Non-pigmented ciliary epithelial cell (primary cell): ENCODE results near the gene UCN.
"Not testable (repeated sequence)": the region's sequence is repeated elsewhere in the genome, so short reads cannot be mapped to it uniquely, and the experiment has no call there.

Experiments used
- DNase-seq: peaks from one replicate; pipeline ENCODE4 v3.0.0-alpha.2; 2010; ENCODE audit warnings: low read depth

Gene UCN

DNA sequence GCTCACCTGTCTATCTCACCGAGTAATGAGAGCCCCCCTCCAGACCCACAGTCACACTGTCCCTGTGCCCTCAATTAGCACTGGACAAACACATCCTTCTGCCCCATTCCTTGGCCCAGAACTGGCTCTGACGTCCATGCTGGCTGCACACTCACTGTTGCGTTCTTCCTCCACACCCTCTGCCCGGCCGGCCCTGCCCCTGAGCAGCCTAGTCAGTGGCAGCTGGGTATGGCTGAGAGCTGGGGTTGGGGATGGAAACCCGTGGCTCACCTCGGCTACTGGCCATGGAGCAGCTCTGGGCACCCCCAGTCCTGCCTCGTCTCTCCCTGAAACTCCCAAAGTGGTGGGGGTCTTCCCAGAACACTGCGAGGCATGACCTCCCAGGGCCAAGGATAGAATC is 6.5 kb upstream of the UCN start:
- no peak for DNase-seq

DNA sequence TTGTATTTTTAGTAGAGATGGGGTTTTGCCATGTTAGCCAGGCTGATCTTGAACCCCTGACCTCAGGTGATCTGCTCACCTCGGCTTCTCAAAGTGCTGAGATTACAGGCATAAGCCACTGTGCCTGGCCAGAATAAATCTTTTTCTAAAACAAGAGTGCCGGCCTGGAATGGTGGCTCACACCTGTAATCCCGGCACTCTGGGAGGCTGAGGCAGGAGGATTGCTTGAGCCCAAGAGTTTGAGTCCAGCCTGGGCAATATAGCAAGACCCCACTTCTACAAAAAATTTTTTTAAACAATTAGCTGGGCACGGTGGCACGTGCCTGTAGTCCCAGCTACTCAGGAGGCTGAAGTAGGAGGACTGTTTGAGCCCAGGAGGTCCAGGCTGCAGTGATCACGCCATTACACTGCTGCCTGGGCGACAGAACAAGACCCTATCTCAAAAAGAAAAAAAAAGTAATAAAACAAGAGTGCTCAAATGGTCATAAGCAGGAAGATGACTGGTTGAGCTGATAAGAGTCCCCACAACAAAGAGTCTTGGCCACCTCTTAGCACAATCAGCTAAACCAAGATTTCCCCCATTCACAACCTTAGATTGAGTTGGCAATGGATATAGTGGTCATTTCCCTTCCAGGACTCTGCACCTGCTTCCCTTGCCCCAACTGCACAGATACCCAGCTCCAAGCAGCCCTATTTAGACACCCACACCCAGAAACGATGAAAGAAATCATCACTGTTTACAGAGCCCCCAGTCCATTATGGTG is 5.8 kb upstream of the UCN start:
- no peak for DNase-seq

DNA sequence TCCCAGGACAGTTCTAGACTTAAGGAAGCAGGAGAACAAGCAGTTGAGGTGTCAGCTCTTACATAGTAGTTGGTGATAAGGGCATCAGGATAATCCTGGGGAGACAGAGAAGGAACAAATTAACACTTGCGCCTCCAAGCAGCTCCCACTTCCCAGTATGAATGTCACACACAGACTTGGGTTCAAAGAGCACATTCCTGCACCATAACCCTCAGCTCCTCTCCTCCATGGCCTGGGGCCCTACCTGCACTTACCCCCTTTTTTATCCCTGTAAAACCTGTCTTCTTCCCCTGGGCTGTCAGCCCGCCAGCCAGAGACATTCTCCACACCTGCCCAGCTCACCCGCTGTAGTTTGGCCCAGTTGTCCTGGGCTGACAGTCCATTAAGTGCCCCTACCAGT is 3.9 kb upstream of the UCN start:
- no peak for DNase-seq

DNA sequence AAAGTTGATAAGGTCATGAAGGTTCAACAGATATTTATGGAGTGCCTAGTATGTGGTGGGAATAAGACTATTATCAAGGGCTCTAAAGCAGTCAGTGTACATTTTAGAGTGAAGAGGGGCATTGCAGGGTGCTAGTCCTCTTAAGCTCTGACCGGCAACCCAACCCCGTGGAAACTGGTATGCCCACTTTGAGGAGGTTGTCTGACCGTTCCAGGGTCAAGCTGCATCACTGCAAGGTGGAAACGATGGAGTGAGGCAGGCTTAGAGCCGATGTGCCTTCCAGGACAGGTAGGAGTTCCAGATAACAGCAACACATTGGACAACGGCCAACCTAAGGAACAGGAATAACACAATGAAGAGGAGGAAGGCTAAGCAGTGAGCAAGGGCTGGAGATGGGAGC is 1.4 kb upstream of the UCN start:
- DNase-seq: no peak

DNA sequence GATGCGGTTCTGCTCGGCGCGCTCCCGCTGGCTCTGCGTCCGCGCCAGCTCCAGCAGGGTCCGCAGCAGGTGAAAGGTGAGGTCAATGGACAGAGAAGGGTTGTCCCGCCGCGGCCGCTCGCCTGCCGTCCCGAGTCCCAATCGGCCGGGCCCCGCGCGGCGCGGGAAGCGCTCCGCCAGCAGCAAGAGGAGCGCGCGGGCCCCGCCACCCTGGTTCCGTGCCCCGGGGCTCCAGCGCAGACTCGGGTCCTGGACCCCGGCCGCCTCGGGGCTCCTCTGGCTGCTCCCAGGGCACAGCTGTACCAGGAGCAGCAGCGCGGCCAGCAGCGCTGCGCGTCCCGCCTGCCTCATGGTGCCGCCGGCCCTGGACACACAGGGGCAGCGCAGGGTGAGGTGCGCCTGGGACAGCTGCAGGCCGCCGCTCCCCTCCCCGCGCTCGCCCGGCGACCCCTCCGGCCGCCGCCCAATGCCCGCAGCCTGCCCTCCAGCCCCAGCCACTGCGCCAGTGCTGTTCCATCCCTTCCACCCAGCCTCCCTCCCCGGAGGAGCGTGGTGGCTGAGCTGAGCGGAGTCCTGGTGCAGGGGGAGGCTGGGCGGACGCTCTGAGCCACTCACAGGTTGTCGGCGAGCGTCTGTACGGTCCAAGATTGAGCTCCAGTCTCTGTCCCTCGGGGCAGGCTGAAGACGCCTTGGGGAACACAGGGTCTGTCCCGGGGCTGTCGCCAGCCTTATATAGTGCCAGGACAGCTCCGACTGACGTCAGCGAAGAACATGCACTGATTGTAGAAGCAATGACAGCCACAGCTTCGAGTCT is 493 bp downstream of the UCN start:
- DNase-seq: no peak

DNA sequence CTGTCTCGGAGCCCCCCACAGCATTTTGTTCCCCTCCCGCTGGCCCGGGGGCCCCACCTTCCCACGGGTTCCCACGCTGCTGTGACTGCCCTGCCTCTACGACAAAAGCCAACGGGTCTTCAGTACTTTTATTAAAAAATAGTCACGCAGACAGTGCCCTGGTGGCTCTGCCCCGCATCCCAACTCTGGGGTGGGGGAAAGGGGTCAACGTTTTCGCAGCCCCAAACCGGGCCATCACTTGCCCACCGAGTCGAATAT is 1.0 kb downstream of the UCN start:
- DNase-seq: no peak

DNA sequence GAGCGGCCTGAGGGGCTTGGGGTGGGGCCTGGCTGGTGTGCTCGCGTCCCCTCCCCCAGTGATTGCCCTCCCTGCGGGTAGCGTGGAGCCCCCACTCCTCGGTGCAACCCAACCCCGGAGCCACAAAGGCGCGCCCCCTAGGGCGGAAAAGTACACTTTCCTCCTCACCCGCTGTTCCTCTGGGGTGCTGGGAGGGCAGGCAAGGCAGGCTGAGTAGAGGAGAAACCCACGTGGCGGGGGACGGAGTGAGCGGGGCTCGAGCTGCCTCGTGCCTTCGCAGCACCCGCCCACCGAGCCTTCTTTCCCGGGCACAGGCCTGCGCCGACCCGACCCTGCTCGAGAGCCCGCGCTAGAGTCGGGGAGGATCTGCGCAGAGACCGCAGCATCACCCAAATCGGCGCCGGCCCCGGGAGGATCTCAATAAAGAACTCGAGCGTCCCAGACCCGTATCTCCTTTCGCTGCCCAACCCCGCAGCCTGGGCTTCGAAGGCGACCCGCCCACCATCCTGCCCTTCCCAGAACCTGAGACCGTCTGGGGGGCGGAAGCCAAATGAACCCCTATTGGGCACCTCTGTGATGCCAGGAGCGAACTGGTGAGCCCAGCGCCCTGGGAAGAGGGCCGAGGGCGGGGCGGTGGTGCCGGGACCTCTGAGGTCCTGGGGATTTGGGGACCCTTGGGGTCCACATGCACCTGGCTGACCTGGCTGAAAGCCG is 1.5 kb downstream of the UCN start:
- DNase-seq: no peak

DNA sequence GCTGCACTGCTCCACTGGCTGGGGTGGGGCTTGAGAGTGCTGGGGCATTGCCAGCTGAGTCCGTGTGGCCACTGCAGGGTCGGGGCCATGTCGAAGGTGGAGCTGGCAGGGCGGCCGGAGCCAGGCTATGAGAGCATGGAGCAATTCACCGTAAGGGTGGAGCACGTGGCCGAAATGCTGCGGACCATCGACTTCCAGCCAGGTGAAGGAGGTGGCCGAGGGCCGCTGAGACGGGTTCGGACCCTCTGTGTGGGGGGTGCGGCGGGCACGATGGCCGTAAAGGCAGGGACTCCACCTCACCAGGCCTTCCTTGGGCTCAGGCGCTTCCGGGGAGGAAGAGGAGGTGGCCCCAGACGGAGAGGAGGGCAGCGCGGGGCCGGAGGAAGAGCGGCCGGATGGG is 2.1 kb downstream of the UCN start:
- DNase-seq: no peak

DNA sequence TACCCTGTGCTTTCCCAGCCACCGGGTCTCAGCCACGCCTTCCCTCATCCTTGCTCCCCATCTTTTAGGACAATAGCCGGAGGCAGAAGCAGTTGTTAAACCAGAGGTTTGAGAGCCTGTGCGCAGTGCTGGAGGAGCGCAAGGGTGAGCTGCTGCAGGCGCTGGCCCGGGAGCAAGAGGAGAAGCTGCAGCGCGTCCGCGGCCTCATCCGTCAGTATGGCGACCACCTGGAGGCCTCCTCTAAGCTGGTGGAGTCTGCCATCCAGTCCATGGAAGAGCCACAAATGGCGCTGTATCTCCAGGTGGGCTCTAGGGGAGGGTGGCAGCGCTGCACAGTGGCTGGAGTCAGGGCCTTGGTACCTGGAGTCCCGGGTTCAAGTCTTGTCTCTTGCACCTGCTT is 2.7 kb downstream of the UCN start:
- no peak for DNase-seq

DNA sequence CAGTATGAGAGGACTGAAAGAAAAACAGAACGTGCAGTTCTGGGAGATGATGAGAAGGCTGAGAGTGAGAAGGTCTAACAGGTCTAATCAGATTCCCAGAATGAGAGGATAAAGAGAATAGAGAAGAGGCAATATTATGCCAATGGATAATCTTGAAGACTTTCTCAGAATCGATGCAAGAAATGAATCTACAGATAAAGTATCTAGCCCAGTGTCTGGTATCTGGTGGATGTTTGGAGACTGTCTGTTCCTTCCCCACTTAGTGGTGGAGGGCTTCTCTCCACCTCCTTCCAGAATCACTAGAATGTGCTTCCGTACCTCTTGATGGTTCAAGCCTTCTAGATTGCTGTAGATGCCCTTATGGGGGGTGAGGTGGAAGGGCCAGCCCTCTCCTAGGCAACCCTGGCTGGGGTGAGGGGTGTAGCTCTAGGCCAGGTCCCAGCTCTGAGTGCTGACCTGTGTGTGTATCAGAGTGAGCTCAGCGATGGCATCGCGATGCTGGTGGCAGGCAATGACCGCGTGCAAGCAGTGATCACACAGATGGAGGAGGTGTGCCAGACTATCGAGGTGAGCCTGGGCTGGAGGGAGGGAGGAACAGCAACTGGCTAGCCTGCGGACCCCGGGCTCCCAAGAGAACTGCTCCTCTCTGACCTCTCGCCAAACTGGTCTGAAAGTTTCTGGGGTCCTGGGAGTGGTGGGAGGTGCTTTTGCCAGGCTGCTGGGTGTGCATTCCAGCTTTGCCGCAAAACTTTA is 3.6 kb downstream of the UCN start:
- DNase-seq: no peak

DNA sequence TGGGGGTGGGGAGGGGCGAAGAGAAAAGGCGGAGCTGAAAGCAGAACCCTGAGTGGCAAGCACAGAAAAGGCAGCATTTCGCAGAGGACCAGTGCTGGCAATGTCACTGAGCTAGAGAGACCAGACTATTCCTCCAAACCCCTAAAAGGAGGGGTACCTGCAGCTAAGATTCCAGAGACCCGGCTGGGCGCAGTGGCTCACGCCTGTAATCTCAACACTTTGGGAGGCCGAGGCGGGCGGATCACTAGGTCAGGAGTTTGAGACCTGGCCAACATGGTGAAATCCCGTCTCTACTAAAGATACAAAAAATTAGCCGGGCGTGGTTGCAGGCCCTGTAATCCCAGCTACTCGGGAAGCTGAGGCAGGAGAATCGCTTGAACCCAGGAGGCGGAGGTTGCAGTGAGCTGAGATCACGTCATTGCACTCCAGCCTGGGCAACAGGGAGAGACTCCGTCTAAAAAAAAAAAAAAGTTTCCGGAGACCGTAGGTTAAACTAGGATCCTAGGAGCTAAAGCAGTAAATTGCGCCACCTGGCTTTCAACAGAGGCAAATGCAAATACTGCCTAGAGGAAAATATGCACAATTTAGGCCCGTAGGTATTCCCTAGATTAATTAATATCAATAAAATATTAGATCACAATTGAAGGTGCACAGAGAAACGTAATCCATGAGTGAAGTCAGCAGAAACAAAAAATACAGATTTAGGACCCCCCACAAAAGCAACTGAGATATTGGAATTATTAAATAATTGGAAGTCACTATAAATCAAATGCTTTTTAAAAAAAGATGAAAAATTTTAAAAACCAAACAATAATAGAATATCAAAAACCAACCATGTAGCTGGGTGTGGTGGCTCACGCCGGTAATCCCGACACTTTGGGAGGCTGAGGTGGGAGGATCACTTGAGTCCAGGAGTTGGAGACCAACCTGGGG is 4.9 kb downstream of the UCN start:
- no peak for DNase-seq

DNA sequence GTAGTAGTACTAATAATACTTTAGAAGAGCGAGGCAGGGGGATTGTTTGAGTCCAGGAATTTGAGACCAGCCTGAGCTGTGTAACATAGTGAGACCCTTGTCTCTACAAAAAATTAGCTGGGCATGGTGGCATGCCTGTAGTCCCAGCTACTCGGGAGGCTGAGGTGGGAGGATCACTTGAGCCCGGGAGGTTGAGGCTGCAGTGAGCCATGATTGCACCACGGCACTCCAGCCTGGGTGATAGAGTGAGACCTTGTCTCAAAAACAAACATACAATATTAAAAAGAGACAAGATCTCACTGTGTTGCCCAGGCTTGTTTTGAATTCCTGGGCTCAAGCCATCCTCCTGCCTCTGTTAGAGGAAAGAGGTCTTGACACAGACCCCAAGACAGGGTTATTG is 7.6 kb downstream of the UCN start:
- DNase-seq: not testable (repeated sequence)

DNA sequence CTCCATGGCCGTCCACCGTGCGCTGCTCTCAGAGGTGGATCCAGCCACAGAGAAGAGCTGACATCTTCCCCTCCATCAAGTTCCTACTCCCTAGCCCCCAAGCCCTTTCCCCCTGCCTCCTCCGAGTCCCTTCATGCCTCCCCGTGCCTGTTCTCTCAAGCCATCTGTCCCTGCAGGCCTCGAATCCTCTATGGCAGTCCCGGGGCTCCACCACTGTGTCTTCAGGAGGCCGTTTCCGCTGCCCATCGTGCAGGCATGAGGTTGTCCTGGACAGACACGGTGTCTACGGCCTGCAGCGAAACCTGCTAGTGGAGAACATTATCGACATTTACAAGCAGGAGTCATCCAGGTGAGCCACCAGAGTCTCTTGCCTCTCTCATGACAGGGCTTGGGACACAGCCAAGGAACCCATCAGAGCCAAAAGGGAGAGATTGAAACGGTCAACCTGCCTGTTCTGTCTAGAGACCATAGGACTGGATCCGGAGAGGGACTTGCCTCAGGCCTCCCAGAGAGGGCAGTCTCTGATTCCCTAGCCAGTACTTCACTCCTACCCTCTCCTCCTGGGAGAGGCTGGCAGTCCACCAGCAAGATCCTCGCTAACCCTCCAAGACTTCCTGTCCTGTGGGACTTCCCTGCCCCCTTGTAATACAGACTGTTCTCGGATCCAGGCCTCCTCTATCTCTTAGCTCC is 9.7 kb downstream of the UCN start:
- no peak for DNase-seq

DNA sequence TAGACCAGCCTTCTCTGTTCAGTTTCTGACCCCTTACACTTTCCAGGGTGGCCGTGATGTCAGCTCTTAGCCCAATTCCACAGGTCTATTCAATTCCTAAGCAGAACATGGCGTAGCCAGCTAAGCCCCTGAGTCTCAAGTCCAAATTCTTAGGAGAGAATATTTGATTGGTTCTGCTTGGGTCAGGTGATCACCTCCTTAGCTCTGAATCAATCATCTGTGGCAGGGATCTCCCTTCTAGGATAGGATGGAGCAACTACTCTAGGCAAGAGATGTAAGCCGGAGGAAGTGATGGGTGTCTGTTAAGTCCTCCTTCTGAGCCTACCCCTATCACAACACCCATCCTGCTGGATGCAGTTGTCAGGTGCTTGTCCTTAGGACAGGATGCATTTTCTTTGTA is 11.1 kb downstream of the UCN start:
- no peak for DNase-seq

DNA sequence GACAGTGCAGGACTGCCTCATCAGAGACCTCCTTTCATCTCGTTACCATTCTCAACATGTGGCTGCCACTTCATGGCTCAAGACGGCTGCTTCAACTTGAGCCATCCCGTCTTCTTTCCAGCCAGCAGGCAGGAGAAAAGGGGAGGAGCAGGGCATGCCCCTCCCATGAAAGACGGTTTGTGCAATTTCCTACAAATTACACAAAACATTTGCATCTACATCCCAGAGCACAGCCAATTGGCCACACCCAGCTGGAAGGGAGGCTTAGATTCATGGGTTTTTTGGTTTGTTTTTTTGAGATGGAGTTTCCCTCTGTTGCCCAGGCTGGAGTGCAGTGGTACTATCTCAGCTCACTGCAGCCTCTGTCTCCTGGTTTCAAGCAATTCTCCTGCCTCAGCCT is 11.8 kb downstream of the UCN start:
- DNase-seq: no peak

DNA sequence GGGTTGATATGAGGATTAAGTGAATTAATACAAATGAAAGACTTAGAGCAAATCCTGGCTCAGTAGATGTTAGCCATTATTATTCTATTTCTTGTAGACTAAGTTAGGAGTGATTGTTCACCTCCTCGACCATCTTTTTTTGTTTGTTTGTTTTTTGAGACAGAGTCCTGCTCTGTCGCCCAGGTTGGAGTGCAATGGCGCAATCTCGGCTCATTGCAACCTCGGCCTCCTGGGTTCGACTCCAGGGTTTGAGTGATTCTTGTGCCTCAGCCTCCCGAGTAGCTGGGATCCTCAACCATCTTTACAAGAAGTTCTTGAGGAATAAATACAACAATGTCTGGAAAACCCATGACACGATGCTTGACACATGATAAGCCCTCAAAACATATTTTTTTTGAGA is 13.3 kb downstream of the UCN start:
- DNase-seq: no peak

DNA sequence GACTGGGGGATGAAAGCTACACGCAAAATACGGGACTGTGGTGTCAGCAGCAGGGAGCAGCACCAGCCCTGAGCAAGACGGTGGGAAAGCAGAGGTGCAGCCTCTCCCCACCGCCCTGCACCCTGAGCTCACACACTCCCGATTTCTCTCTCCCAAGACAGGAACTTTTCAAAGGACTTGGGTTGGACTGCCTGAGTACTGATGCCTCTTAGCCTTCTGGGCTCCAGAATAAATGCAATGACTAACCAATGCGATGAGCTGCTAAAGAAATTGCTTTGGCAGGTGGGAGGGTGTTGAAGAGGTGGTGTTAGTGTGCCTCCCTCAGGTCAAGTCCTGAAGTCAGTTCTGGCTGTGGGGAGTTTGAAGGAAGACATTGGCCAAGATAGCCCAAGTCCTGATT is 16.4 kb downstream of the UCN start:
- DNase-seq: no peak

DNA sequence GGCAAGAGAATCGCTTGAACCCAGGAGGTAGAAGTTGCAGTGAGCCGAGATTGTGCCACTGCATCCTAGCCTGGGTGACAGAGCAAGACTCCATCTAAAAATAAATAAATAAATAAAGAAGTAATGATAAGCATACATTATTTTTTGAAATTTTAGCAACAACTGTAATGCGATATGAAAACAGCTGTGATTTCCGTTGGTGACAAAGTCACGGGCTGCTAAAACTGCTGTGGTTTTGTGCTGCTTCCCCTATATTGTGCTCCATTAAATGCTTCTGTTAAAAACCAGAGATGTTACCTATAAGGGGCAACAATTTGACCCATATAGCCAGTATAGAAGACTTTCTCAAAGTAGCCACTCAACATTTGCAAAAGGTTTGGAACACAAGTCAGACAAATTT is 17.7 kb downstream of the UCN start:
- DNase-seq: no peak

DNA sequence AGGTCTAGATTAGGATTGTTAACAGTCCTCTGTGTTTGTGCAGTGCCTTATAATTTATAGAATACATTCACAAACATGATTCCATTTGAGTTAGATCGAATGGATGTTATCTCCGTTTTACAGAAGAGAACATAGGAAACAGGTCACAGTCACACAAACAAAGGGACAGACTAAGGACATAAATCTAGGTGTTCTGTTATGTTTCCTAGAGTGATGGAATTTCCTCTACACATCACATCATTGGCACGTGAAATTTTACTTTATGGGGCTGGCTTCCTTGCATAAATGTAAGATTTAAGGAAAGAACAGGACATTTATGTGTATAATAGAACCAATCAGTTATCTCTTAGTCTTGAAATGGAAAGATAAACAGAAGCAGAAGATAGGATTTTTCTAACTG is 19.6 kb downstream of the UCN start:
- DNase-seq: no peak

DNA sequence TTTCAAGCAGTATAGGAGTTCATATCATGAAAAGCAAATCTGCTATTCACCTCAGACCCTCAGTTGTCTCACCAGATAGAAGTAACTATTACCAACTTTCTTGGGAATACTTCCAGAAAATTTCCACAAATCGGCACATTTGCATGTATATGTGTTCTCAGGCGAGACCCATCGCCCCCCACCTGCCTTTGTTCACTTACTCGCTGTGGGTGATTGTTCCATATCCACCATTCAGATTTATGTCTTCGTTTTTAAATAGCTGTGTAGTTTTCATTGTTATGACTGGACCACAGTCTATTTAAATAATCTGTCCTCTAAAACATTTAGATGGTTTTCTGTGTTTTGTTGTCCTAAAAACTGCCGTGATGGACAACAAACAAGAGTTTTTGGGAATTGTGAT is 22.8 kb downstream of the UCN start:
- DNase-seq: no peak

DNA sequence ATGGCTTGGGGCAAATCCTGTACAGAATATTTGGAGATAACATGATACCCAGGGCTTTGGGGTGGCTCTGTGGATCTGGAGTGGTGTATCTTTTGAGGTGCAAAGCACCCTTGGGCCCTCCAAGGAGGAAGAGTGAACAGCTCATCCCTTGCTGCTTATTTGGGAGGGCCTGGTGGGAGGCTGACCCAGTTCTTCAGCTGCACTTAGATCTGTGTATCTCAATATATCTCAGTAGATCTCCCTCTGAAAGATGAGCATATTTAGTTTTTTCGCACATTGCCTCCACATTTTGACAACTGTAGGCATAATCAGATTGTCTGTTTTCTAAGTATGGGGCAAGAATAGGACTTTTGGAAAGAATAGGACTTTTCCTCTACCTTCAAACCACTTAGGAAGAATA is 23.2 kb downstream of the UCN start:
- DNase-seq: no peak
